GM21381 (cell line): Measurements from ENCODE around the gene ATP13A5.

Experiments
- ATAC-seq: cut with Tn5 transposase; IDR thresholded peaks from one replicate; pipeline ENCODE4 v1.9.1; 2021; ENCODE audit warnings: mild to moderate bottlenecking, moderate library complexity; ENCODE audit not compliant: unreplicated experiment

The ATP13A5 gene

GRCh38 chr3:193347521-193348501, 30.7 kb downstream of the ATP13A5 start:
- no peak for ATAC-seq

GRCh38 chr3:193346259-193346658, 32.3 kb downstream of the ATP13A5 start:
- ATAC-seq: no peak

- ATAC-seq: no peak
These were observed 33.1 kb downstream of the ATP13A5 start for GRCh38 chr3:193345431-193345830.

GRCh38 chr3:193344486-193344885, 34.1 kb downstream of the ATP13A5 start:
- no peak for ATAC-seq

GRCh38 chr3:193343726-193344222, 34.8 kb downstream of the ATP13A5 start:
- no peak for ATAC-seq

- no peak for ATAC-seq
These were observed 36.0 kb downstream of the ATP13A5 start for GRCh38 chr3:193342551-193342950.

- ATAC-seq: no peak
These were observed 43.5 kb downstream of the ATP13A5 start for GRCh38 chr3:193335031-193335430.

GRCh38 chr3:193333229-193333628, 45.3 kb downstream of the ATP13A5 start:
- no peak for ATAC-seq

- ATAC-seq: no peak
These were observed 47.9 kb downstream of the ATP13A5 start for GRCh38 chr3:193330555-193331204.

- ATAC-seq: no peak
These were observed 60.8 kb downstream of the ATP13A5 start for GRCh38 chr3:193317682-193318300.

GRCh38 chr3:193314161-193314560, 64.4 kb downstream of the ATP13A5 start:
- ATAC-seq: no peak

GRCh38 chr3:193313061-193313958, 65.2 kb downstream of the ATP13A5 start:
- ATAC-seq: no peak

GRCh38 chr3:193310914-193311723, 67.4 kb downstream of the ATP13A5 start:
- ATAC-seq: no peak

GRCh38 chr3:193305356-193305755, 73.2 kb downstream of the ATP13A5 start:
- ATAC-seq: no peak

- no peak for ATAC-seq
These were observed 77.1 kb downstream of the ATP13A5 start for GRCh38 chr3:193301433-193301832.

GRCh38 chr3:193297421-193297820, 81.1 kb downstream of the ATP13A5 start:
- ATAC-seq: no peak

GRCh38 chr3:193295985-193296384, 82.6 kb downstream of the ATP13A5 start:
- no peak for ATAC-seq

- ATAC-seq: no peak
These were observed 86.2 kb downstream of the ATP13A5 start for GRCh38 chr3:193292386-193292785.

GRCh38 chr3:193271101-193271840, 107.3 kb downstream of the ATP13A5 start:
- ATAC-seq: no peak
